Measurements from ENCODE around the gene PRRG4. TPM values are rescaled to one million over a fixed set of nuclear protein-coding genes. Genes with fewer than 3 reads are reported as not detected.

Gene PRRG4
- total and polyA plus RNA-seq, 2 of the 13 experiments (the other 11 are each of a cell fraction or from before 2014, with no cell fraction given) = 0.24 to 0.95 TPM

- H3K4me2 ChIP-seq (ENCODE audit: low read depth, low read length) = peak overlapping the region; percentile 56
- no peaks in the 10 kb centered on the region for H3K9me3 ChIP-seq (ENCODE audit: low read length)
- WGBS (ENCODE audit: low lambda C conversion rate) = 6% methylated on average over 13 of the region's 13 CpGs
- H3K79me2 ChIP-seq (ENCODE audit: insufficient read depth, low read length) = no peaks in the 10 kb centered on the region
- no peak overlapping the region for H3K9ac ChIP-seq (ENCODE audit: insufficient read depth, low read depth, low read length)
- DNase-seq (ENCODE audit: low spot score) (peak; percentile 21), FAIRE-seq (peak; percentile 78), ATAC-seq (peak; percentile 78)
- no peaks in the 10 kb centered on the region for H3K36me3 ChIP-seq (replicated peaks in 1 of 2; ENCODE audit: control insufficient read depth in 1 of 2, insufficient read depth in 2 of 2, low read length in 2 of 2)
- peaks cover 0 to 5% of the 10 kb centered on the region in 2 experiments; a peak in 2 of 5 replicates for H3K27me3 ChIP-seq (ENCODE audit: control insufficient read depth in 1 of 2, insufficient read depth in 2 of 2, low read length in 2 of 2)
- H2AFZ ChIP-seq (ENCODE audit: low read length) = peak overlapping the region; percentile 90
- BruUV-seq (replicated peaks) = no TSS peak
- peak overlapping the region in 1 of 3 experiments; percentile 10; a peak in 1 of 6 replicates for H3K4me3 ChIP-seq (replicated peaks in 1 of 3; ENCODE audit: insufficient read depth in 1 of 3, low read depth in 2 of 3, low read length in 3 of 3)
- no peak for TF ChIP-seq KAT7 (CRISPR knock-in tag; IDR thresholded peaks at IDR 0.05; ENCODE audit: borderline replicate concordance)
- TF ChIP-seq TSC22D2 (CRISPR knock-in tag; IDR thresholded peaks at IDR 0.05; ENCODE audit: borderline replicate concordance) = no peak
- peak; percentile 67 for TF ChIP-seq STAG1 (CRISPR knock-in tag; IDR thresholded peaks at IDR 0.05)
- TF ChIP-seq, protein P1, sequence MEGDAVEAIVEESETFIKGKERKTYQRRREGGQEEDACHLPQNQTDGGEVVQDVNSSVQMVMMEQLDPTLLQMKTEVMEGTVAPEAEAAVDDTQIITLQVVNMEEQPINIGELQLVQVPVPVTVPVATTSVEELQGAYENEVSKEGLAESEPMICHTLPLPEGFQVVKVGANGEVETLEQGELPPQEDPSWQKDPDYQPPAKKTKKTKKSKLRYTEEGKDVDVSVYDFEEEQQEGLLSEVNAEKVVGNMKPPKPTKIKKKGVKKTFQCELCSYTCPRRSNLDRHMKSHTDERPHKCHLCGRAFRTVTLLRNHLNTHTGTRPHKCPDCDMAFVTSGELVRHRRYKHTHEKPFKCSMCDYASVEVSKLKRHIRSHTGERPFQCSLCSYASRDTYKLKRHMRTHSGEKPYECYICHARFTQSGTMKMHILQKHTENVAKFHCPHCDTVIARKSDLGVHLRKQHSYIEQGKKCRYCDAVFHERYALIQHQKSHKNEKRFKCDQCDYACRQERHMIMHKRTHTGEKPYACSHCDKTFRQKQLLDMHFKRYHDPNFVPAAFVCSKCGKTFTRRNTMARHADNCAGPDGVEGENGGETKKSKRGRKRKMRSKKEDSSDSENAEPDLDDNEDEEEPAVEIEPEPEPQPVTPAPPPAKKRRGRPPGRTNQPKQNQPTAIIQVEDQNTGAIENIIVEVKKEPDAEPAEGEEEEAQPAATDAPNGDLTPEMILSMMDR (CRISPR knock-in tag; IDR thresholded peaks at IDR 0.05) = peak; percentile 77
- TF ChIP-seq ZNF891 (CRISPR knock-in tag; IDR thresholded peaks at IDR 0.05) = no peak
- TF ChIP-seq KLF13 (CRISPR knock-in tag; IDR thresholded peaks at IDR 0.05) = no peak
- TF ChIP-seq, protein P2, sequence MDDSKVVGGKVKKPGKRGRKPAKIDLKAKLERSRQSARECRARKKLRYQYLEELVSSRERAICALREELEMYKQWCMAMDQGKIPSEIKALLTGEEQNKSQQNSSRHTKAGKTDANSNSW (CRISPR knock-in tag; IDR thresholded peaks at IDR 0.05; ENCODE audit: borderline replicate concordance) = no peak
- TF ChIP-seq RAD21 (CRISPR knock-in tag; IDR thresholded peaks at IDR 0.05) = peak; percentile 50; the same call in 1 of the 2 replicates
- TF ChIP-seq ZKSCAN8 (CRISPR knock-in tag; IDR thresholded peaks at IDR 0.05; ENCODE audit: borderline replicate concordance) = no peak
- TF ChIP-seq, protein P3, sequence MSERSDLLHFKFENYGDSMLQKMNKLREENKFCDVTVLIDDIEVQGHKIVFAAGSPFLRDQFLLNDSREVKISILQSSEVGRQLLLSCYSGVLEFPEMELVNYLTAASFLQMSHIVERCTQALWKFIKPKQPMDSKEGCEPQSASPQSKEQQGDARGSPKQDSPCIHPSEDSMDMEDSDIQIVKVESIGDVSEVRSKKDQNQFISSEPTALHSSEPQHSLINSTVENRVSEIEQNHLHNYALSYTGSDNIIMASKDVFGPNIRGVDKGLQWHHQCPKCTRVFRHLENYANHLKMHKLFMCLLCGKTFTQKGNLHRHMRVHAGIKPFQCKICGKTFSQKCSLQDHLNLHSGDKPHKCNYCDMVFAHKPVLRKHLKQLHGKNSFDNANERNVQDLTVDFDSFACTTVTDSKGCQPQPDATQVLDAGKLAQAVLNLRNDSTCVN (CRISPR knock-in tag; IDR thresholded peaks at IDR 0.05; ENCODE audit: borderline replicate concordance) = no peak
- TF ChIP-seq RARA (CRISPR knock-in tag; IDR thresholded peaks at IDR 0.05) = no peak
- TF ChIP-seq SOX13 (IDR thresholded peaks at IDR 0.05) = no peak
- TF ChIP-seq SOX13 (CRISPR knock-in tag; conservative IDR thresholded peaks at IDR 0.05 in 1 of 2, IDR thresholded peaks at IDR 0.05 in 1 of 2) = no peak
- no peak for TF ChIP-seq TEAD3 (CRISPR knock-in tag; optimal IDR thresholded peaks at IDR 0.05; ENCODE audit: borderline replicate concordance)
- peak; percentile 73; the same call in 1 of the 2 replicates for TF ChIP-seq GZF1 (CRISPR knock-in tag; IDR thresholded peaks at IDR 0.05)
- peak; percentile 87 for TF ChIP-seq SMC3 (IDR thresholded peaks at IDR 0.05; ENCODE audit: low read length)
- no peak for TF ChIP-seq TBP (CRISPR knock-in tag; IDR thresholded peaks at IDR 0.05)
- TF ChIP-seq, protein P4, sequence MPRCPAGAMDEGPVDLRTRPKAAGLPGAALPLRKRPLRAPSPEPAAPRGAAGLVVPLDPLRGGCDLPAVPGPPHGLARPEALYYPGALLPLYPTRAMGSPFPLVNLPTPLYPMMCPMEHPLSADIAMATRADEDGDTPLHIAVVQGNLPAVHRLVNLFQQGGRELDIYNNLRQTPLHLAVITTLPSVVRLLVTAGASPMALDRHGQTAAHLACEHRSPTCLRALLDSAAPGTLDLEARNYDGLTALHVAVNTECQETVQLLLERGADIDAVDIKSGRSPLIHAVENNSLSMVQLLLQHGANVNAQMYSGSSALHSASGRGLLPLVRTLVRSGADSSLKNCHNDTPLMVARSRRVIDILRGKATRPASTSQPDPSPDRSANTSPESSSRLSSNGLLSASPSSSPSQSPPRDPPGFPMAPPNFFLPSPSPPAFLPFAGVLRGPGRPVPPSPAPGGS (CRISPR knock-in tag; IDR thresholded peaks at IDR 0.05) = no peak
- H4K20me1 ChIP-seq (ENCODE audit: insufficient read depth, low read length) = no peaks in the 10 kb centered on the region
- POLR2A ChIA-PET = no interaction called here
- no peaks in the 10 kb centered on the region for H3K4me1 ChIP-seq (ENCODE audit: insufficient read depth, low read length)
- CTCF ChIA-PET (ENCODE audit: low intra/inter-chr PET ratio, low total read pairs) = interaction anchor here (0.8 to 1.7 kb wide), 5 partner anchors 44 to 469 kb away, joined by 3 to 7 read pairs (median 4); no protein-coding TSS in a partner anchor
- H3K27ac ChIP-seq (ENCODE audit: extremely low read length, insufficient read depth, low read length) = no peak overlapping the region
- in situ Hi-C loops (cut with HindIII; ENCODE audit: extremely low pct_ligation_motif_present, low pct_unique_long_range_greater_than_20kb) = loop anchor here (5.0 kb wide), 1 partner anchor 81 kb away; no protein-coding TSS in a partner anchor
- intact Hi-C loops (cut with micrococcal nuclease; ENCODE audit: unreplicated experiment) = loop anchor here (1.0 to 5.0 kb wide), 6 partner anchors 44 to 470 kb away; no protein-coding TSS in a partner anchor
Measured at GRCh38 chr11:32792948-32793475, 36.7 kb upstream of the PRRG4 start.
